Activated naive CD8-positive, alpha-beta T cell treated with anti-CD3 and anti-CD28 coated beads, Interleukin-2, amount 50 U/mL, for 24 hours (primary cell): Measurements from ENCODE around the gene PLA2G4D.

Source experiments
- ATAC-seq: fragments of 150-1000 bp; cut with Tn5 transposase; one replicate; pipeline ENCODE4 v1.10.0; 2021
- DNase-seq: peaks from one replicate; pipeline ENCODE4 v3.0.0; 2021
- H3K27ac Mint-ChIP-seq: one replicate; pipeline ENCODE4 v1.8.0; 2021; ENCODE audit warnings: mild to moderate bottlenecking, mixed read lengths
- H3K27me3 Mint-ChIP-seq: one replicate; pipeline ENCODE4 v1.8.0; 2021; ENCODE audit warnings: mixed read lengths
- H3K36me3 Mint-ChIP-seq: one replicate; pipeline ENCODE4 v1.8.0; 2021; ENCODE audit warnings: low read depth, mixed read lengths
- H3K4me1 Mint-ChIP-seq: one replicate; pipeline ENCODE4 v1.8.0; 2021; ENCODE audit warnings: mixed read lengths
- H3K4me3 Mint-ChIP-seq: one replicate; pipeline ENCODE4 v1.8.0; 2021; ENCODE audit warnings: mild to moderate bottlenecking, moderate library complexity, mixed read lengths
- H3K9me3 Mint-ChIP-seq: one replicate; pipeline ENCODE4 v1.8.0; 2021; ENCODE audit warnings: mixed read lengths

PLA2G4D gene

GRCh38 chr15:42063122-42063848 is 31.1 kb downstream of the PLA2G4D start:
- peaks cover 18% of the 10 kb centered on the region for H3K27me3 Mint-ChIP-seq
- no peak for DNase-seq
- no peak overlapping the region for H3K4me3 Mint-ChIP-seq
- H3K9me3 Mint-ChIP-seq: peaks cover 5% of the 10 kb centered on the region
- H3K36me3 Mint-ChIP-seq: no peaks in the 10 kb centered on the region
- H3K4me1 Mint-ChIP-seq: no peaks in the 10 kb centered on the region
- no peak overlapping the region for H3K27ac Mint-ChIP-seq
- ATAC-seq: no peak

- Mint-ChIP-seq H3K4me1 (no peaks in the 10 kb centered on the region), H3K36me3 (no peaks in the 10 kb centered on the region), H3K27me3 (peaks cover 24% of the 10 kb centered on the region), H3K9me3 (no peaks in the 10 kb centered on the region), H3K27ac (no peak overlapping the region), H3K4me3 (no peak overlapping the region)
- DNase-seq (no peak), ATAC-seq (no peak)
Observed at GRCh38 chr15:42062284-42062806, 32.0 kb downstream of the PLA2G4D start.

GRCh38 chr15:42060797-42061196 is 33.6 kb downstream of the PLA2G4D start:
- Mint-ChIP-seq H3K9me3 (no peaks in the 10 kb centered on the region), H3K27me3 (peaks cover 25% of the 10 kb centered on the region), H3K27ac (no peak overlapping the region), H3K4me1 (peaks cover 3% of the 10 kb centered on the region), H3K4me3 (no peak overlapping the region), H3K36me3 (no peaks in the 10 kb centered on the region)
- ATAC-seq: no peak
- no peak for DNase-seq

GRCh38 chr15:42060477-42060763 is 33.9 kb downstream of the PLA2G4D start:
- Mint-ChIP-seq H3K36me3 (no peaks in the 10 kb centered on the region), H3K27me3 (peaks cover 26% of the 10 kb centered on the region), H3K9me3 (no peaks in the 10 kb centered on the region), H3K27ac (no peak overlapping the region), H3K4me3 (no peak overlapping the region), H3K4me1 (peaks cover 3% of the 10 kb centered on the region)
- no peak for ATAC-seq
- no peak for DNase-seq

- H3K27me3 Mint-ChIP-seq: peaks cover 26% of the 10 kb centered on the region
- ATAC-seq: no peak
- H3K27ac Mint-ChIP-seq: no peak overlapping the region
- H3K4me3 Mint-ChIP-seq: no peak overlapping the region
- no peaks in the 10 kb centered on the region for H3K36me3 Mint-ChIP-seq
- no peaks in the 10 kb centered on the region for H3K9me3 Mint-ChIP-seq
- H3K4me1 Mint-ChIP-seq: peaks cover 3% of the 10 kb centered on the region
- peak; percentile 76 for DNase-seq
Observed at GRCh38 chr15:42059661-42060476, 34.5 kb downstream of the PLA2G4D start.

GRCh38 chr15:42058791-42059190 is 35.6 kb downstream of the PLA2G4D start:
- H3K36me3 Mint-ChIP-seq: no peaks in the 10 kb centered on the region
- H3K27me3 Mint-ChIP-seq: peaks cover 26% of the 10 kb centered on the region
- H3K4me3 Mint-ChIP-seq: no peak overlapping the region
- DNase-seq (no peak), ATAC-seq (no peak)
- peaks cover 3% of the 10 kb centered on the region for H3K4me1 Mint-ChIP-seq
- no peaks in the 10 kb centered on the region for H3K9me3 Mint-ChIP-seq
- no peak overlapping the region for H3K27ac Mint-ChIP-seq

GRCh38 chr15:42057799-42058646 is 36.3 kb downstream of the PLA2G4D start:
- Mint-ChIP-seq H3K9me3 (no peaks in the 10 kb centered on the region), H3K4me3 (no peak overlapping the region), H3K27ac (no peak overlapping the region), H3K36me3 (no peaks in the 10 kb centered on the region), H3K4me1 (peaks cover 3% of the 10 kb centered on the region), H3K27me3 (peaks cover 26% of the 10 kb centered on the region)
- ATAC-seq: no peak
- DNase-seq: no peak

- H3K36me3 Mint-ChIP-seq: no peaks in the 10 kb centered on the region
- peak overlapping the region; percentile 19 for H3K4me3 Mint-ChIP-seq
- DNase-seq (peak; percentile 56), ATAC-seq (peak; percentile 81)
- no peaks in the 10 kb centered on the region for H3K9me3 Mint-ChIP-seq
- H3K4me1 Mint-ChIP-seq: peaks cover 3% of the 10 kb centered on the region
- peaks cover 26% of the 10 kb centered on the region for H3K27me3 Mint-ChIP-seq
- H3K27ac Mint-ChIP-seq: no peak overlapping the region
Observed at GRCh38 chr15:42056934-42057798, 37.2 kb downstream of the PLA2G4D start.

GRCh38 chr15:42053914-42054313 is 40.4 kb downstream of the PLA2G4D start:
- Mint-ChIP-seq H3K36me3 (no peaks in the 10 kb centered on the region), H3K27me3 (peaks cover 23% of the 10 kb centered on the region), H3K4me1 (peaks cover 3% of the 10 kb centered on the region), H3K27ac (no peak overlapping the region), H3K4me3 (no peak overlapping the region), H3K9me3 (no peaks in the 10 kb centered on the region)
- DNase-seq (no peak), ATAC-seq (no peak)

- H3K4me3 Mint-ChIP-seq: no peak overlapping the region
- H3K4me1 Mint-ChIP-seq: peaks cover 3% of the 10 kb centered on the region
- no peak for ATAC-seq
- H3K9me3 Mint-ChIP-seq: no peaks in the 10 kb centered on the region
- no peak for DNase-seq
- peaks cover 19% of the 10 kb centered on the region for H3K27me3 Mint-ChIP-seq
- no peaks in the 10 kb centered on the region for H3K36me3 Mint-ChIP-seq
- H3K27ac Mint-ChIP-seq: no peak overlapping the region
Observed at GRCh38 chr15:42053010-42053409, 41.4 kb downstream of the PLA2G4D start.

- H3K27ac Mint-ChIP-seq: no peak overlapping the region
- no peaks in the 10 kb centered on the region for H3K36me3 Mint-ChIP-seq
- H3K27me3 Mint-ChIP-seq: peaks cover 3% of the 10 kb centered on the region
- H3K4me1 Mint-ChIP-seq: no peaks in the 10 kb centered on the region
- no peak overlapping the region for H3K4me3 Mint-ChIP-seq
- DNase-seq: no peak
- ATAC-seq: no peak
- H3K9me3 Mint-ChIP-seq: no peaks in the 10 kb centered on the region
Observed at GRCh38 chr15:42050484-42051255, 43.7 kb downstream of the PLA2G4D start.

- Mint-ChIP-seq H3K9me3 (no peaks in the 10 kb centered on the region), H3K4me3 (no peak overlapping the region)
Observed at GRCh38 chr15:42048821-42049200, 45.6 kb downstream of the PLA2G4D start.

GRCh38 chr15:42048080-42048820 is 46.1 kb downstream of the PLA2G4D start:
- Mint-ChIP-seq H3K27me3 (no peaks in the 10 kb centered on the region), H3K4me1 (no peaks in the 10 kb centered on the region), H3K27ac (no peak overlapping the region), H3K36me3 (no peaks in the 10 kb centered on the region), H3K9me3 (no peaks in the 10 kb centered on the region), H3K4me3 (no peak overlapping the region)
- no peak for DNase-seq
- ATAC-seq: no peak

More at GRCh38 chr15:42048821-42049200, 45.6 kb downstream of the PLA2G4D start:
- no peaks in the 10 kb centered on the region for H3K4me1 Mint-ChIP-seq
- H3K27ac Mint-ChIP-seq: no peak overlapping the region
- DNase-seq: no peak
- no peaks in the 10 kb centered on the region for H3K36me3 Mint-ChIP-seq
- H3K27me3 Mint-ChIP-seq: no peaks in the 10 kb centered on the region
- no peak for ATAC-seq
